GM21529 (cell line): ENCODE data around the gene ABCA4.

Experiments used
- ATAC-seq: cut with Tn5 transposase; IDR thresholded peaks from one replicate; pipeline ENCODE4 v1.9.1; 2021; ENCODE audit not compliant: unreplicated experiment

The ABCA4 gene

DNA sequence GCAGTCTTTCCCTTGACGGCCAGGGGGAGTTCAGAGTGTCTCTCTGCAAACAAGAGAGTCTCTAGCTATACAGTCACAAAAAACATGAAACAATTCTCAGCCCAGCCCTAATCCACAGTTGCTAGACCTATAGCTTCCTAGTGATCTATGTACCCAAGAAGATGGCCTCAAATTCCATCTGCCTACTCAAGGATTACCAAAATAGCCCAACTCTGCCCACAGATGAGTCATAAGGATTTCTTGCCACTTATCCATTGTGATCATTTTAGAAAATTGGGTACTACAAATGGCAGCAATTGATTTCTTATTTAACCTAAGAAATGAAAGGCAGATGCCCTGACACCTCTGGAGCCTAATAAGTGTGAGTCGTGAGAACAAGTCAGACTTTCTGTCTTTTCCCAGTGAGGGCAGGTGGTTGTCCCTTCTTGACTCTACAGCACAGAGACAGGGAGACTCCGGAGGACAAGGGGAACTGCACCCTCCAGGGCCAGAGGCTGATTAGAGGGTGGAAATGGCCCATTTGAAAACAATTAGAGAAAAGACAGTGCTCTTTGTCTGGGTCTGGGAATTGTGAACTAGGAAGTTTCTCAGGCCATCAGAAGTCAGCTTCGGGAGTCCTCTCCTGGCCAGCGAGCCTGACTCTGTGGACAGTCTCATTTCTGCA, 65.4 kb downstream of the ABCA4 start:
- no peak for ATAC-seq

GRCh38 chr1:94050675-94051074, 70.3 kb downstream of the ABCA4 start:
- no peak for ATAC-seq

DNA sequence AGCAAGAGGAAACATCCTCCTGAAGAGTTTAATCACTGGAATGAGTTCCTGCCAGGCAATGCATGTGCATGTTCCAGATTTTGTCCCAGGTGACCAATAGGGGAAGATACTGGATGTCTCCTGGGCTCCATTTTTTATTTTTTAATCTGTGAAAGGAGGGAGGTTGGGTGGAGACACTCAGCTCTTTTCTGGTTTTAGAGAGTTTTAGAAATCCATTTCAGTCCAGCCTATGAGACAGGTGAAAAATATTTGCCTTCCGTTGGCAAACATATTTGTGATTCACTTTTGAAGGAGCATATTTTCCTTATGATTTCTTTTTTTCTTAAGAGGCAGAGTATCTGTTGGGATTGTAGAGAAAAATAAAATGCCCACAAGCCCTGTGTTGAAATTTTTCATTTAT, 70.7 kb downstream of the ABCA4 start:
- no peak for ATAC-seq

DNA sequence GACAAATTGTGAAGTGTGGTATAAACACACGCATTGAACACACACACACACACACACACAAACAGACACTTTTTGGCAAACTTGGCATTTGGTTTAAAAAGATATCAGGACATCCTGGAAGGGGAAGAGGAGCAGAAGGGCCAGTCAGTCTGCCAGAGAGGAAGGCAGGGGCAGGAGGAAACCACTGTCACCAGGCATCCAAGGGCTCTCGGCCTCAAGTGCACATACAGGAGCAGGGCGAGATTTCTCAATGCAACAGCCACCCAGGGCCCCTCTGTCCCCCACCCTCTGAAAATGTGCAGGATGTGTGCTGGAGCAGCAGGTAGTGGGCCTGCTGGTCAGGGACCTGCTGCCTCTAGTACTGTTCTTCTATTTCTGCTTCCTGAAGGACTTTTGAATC, 71.2 kb downstream of the ABCA4 start:
- ATAC-seq: no peak

GRCh38 chr1:94048413-94049164, 72.4 kb downstream of the ABCA4 start:
- ATAC-seq: no peak

DNA sequence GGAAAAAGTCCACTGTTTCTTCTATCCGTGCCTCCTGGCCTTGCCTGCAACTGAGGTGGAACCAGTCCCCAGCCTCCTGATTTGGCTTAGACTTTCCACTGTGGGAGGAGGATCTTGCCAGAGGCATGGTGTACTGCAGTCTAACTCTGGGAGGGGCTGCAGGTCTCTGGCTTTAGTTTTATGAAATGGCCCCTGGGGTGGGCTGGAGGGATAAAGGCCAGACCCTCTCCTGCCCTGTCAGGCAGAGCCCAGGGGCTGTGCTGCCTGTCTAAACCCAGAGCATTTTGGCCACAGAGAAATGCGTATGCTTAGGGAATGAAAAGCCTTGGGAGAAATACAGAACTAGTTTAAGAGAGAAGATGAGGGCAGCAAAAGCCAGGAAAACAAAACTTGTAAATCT, 73.0 kb downstream of the ABCA4 start:
- no peak for ATAC-seq

GRCh38 chr1:94045465-94046056, 75.4 kb downstream of the ABCA4 start:
- ATAC-seq: no peak

DNA sequence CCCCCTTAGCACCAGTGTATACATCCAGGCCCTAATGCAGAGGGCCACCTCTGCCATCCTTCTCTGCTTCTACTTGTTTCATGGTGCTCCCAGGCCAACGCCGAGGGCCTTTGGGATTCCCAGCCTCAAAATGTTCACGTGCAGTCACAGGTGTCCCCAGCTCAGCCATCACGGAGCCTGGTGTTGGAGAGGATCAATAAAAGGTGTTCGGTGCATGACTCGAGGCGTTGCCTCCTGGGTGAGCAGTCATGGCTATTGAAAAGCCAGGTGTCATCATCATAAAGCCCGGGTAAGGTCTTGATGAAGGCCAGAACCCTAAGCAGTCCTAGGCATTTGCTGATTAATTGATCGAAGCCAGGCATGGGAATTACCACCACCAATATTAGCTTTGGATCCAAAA, 76.1 kb downstream of the ABCA4 start:
- no peak for ATAC-seq

GRCh38 chr1:94044290-94044790, 76.6 kb downstream of the ABCA4 start:
- ATAC-seq: no peak

DNA sequence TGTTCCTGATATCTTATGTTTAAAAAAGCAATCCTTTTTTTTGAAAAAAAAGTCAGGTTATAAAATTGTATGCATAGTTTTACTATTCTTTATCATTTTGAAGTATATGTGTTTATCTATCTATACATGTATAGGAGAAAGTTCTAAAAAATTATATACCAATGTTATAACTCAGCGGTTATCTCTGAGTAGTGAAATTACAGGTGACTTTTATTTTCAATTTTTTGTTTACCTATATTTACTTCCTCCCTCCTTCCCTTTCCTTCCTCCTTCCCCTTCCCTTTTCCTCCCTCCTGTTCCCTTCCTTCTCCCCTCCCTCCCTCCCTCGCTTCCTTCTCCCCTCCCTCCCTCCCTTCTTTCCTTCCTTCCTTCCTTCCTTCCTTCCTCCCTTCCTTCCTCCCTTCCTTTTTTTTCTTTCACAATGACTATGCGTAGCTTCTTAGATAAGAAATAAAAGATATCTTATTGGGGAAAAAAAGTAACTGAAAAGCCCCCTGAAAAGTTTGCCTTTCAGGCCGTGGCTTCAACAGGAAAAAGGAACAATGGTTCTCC, 77.1 kb downstream of the ABCA4 start:
- no peak for ATAC-seq

DNA sequence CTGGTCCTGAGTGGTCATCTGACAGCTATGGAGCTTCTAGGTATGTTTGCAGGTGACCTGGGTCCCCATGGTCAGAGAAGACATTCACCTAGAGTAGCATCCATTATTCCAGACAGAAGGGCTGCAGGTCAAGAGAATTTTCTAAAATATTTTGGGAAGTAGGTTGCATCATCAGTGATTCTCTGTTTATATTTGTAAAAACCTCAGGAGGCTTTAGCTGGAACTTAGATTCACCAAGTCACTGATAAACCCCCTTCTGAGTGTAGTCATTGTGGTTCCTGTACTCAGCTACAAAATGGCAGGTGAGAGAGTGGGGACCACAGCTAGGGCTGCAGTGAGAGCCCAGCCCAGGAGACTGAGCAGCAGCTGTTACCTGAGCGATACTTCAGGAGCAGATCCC, 78.6 kb downstream of the ABCA4 start:
- no peak for ATAC-seq

GRCh38 chr1:94039871-94040569, 80.9 kb downstream of the ABCA4 start:
- no peak for ATAC-seq

GRCh38 chr1:94039514-94039870, 81.5 kb downstream of the ABCA4 start:
- no peak for ATAC-seq

GRCh38 chr1:94038511-94038910, 82.4 kb downstream of the ABCA4 start:
- ATAC-seq: no peak

- ATAC-seq: peak; percentile 67
Observed at GRCh38 chr1:94037392-94038229, 83.3 kb downstream of the ABCA4 start.

DNA sequence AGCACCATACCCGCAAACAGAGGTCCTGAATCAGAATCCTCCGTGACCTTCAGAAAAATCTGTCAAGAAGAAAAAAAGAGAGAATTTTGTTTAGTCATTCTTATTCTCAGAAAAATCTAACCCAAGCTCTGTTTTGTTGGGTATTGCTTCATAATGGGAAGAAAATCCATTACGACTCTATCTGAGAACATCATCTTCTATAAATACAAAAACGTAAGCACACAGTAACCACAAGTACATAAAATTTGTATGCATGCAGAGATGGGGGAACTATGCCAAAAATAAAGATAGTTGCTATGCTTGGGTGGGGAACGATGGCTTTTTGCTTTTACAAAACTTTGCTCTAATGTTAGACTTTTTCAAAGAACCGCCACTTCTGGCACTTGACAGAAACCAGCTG, 84.2 kb downstream of the ABCA4 start:
- no peak for ATAC-seq

DNA sequence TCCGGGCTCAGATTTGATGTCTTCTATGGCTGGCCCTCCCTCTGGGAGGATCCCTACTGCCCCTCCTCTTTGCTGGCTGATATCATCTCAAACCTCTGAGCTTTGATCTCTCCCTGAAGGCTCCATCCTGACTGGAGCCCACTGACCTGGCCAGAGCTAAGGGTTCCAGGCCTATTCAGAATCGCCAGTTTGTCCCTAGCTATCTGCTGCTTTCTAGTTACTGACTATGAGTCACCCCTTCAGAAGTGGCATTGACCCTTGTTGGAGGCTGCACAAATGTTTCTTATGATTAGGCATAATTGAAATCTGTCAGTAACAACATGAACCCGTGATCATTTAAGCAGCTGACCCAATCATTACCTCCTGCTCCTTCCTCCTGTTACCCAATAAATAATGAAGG, 87.1 kb downstream of the ABCA4 start:
- no peak for ATAC-seq

GRCh38 chr1:94032637-94033036, 88.3 kb downstream of the ABCA4 start:
- ATAC-seq: no peak

DNA sequence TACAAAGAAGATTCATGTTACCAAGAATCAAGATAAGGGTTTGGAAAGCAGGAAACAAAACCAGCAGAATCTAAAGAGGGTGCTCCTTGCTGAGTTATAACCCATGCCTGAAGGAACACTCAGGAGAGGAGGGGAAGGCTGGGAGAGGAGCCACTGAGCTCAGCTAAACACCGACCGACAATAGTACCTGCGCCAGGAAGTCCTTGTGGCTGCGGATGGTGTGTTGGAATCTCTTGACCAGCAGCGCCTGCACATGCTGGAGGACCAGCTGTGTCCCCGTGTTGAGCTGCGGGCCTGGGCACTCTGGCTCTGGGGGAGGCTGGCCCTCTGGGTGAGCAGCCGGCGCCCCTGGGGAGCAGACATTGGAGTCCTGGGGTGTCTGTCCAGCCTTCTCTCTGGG, 89.4 kb downstream of the ABCA4 start:
- ATAC-seq: no peak

GRCh38 chr1:94031154-94031553, 89.8 kb downstream of the ABCA4 start:
- ATAC-seq: no peak
